ENCODE results near the gene RARA.

The RARA gene

DNA sequence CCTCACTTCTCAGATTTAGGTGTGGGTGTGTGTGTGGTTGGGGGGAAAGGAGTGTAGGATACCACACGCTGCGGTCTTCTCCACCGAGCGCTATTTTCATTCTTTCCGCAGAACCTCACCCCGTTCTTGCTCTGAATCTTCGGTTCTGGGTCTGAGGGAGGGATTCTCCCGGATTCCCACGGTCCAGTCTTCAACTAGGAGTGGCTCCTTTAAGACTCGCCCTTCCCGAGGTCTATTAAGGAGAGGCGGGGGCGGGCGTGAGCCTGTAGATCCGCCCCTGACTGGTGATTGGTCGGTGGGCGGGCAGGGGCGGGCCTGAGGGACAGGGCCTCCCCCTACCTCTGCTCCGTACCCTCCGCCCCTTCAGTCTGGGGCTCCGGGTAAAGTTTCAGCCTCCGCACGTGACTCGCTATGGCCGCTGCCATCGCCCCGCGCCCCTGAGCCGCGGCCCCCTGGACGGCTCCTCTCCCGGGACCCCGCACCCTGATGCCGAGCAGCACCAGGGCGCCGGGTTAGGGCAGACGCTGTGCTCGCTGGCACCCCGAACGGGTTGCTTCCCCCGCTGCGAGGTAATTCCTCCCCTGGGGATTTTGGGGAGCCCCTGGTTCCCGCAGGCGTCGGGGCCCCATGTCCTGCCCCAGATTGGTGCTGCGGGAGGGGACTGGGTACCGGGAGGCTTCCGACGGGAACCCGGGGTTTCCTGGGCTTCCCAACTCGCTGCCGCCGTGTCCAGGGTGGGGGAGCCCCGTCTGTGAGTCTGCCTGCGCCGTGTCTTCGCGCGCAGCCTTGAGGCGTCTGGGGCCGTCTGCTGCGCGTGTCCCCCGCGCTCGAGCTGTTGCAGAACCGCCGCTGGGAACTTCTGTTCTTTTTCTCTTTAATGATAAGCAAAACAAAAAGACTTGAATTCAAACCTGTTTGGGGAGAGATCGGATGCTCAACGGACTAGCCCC lies 9.2 kb downstream of the RARA start (continued):
- TF ChIP-seq, protein P1, sequence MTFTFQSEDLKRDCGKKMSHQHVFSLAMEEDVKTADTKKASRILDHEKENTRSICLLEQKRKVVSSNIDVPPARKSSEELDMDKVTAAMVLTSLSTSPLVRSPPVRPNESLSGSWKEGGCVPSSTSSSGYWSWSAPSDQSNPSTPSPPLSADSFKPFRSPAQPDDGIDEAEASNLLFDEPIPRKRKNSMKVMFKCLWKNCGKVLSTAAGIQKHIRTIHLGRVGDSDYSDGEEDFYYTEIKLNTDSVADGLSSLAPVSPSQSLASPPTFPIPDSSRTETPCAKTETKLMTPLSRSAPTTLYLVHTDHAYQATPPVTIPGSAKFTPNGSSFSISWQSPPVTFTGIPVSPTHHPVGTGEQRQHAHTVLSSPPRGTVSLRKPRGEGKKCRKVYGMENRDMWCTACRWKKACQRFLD (tag by site-specific recombination; IDR thresholded peaks at IDR 0.05): no peak
- TF ChIP-seq ZNF202 (tag by site-specific recombination; IDR thresholded peaks at IDR 0.05; ENCODE audit: borderline replicate concordance) (no peak), BCL11A (tag by site-specific recombination; IDR thresholded peaks at IDR 0.05; ENCODE audit: low read depth) (no peak), ZNF555 (tag by site-specific recombination; conservative IDR thresholded peaks at IDR 0.05) (no peak), YY1 (tag by site-specific recombination; IDR thresholded peaks at IDR 0.05) (peak; percentile 89), ZNF585B (tag by site-specific recombination; IDR thresholded peaks at IDR 0.05) (no peak), ZNF571 (tag by site-specific recombination; IDR thresholded peaks at IDR 0.05) (no peak), ZNF175 (tag by site-specific recombination; IDR thresholded peaks at IDR 0.05) (no peak), ZBTB1 (tag by site-specific recombination; IDR thresholded peaks at IDR 0.05) (no peak), ZBTB8A (tag by site-specific recombination; IDR thresholded peaks at IDR 0.05) (0 out of 2 replicates have a peak, but pooled peaks have one; percentile 24), ZNF324 (tag by site-specific recombination; IDR thresholded peaks at IDR 0.05) (peak; percentile 47; the same call in 1 of the 2 replicates), ZNF792 (tag by site-specific recombination; IDR thresholded peaks at IDR 0.05) (no peak), ZNF48 (tag by site-specific recombination; IDR thresholded peaks at IDR 0.05) (no peak), ZFP41 (tag by site-specific recombination; IDR thresholded peaks at IDR 0.05; ENCODE audit: borderline replicate concordance) (no peak), HOXD13 (CRISPR knock-in tag; IDR thresholded peaks at IDR 0.05; ENCODE audit: borderline replicate concordance) (no peak), BCL11B (tag by site-specific recombination; IDR thresholded peaks at IDR 0.05; ENCODE audit: low read depth) (0 out of 2 replicates have a peak, but pooled peaks have one; percentile 39), ZEB2 (tag by site-specific recombination; IDR thresholded peaks at IDR 0.05) (peak; percentile 48), ZNF621 (tag by site-specific recombination; IDR thresholded peaks at IDR 0.05) (no peak), ZNF677 (tag by site-specific recombination; IDR thresholded peaks at IDR 0.05) (no peak), MYNN (tag by site-specific recombination; IDR thresholded peaks at IDR 0.05; ENCODE audit: borderline replicate concordance) (no peak), SALL2 (tag by site-specific recombination; IDR thresholded peaks at IDR 0.05; ENCODE audit: borderline replicate concordance) (no peak), ZNF133 (tag by site-specific recombination; IDR thresholded peaks at IDR 0.05) (no peak), ZNF843 (tag by site-specific recombination; IDR thresholded peaks at IDR 0.05) (no peak), RBAK (tag by site-specific recombination; IDR thresholded peaks at IDR 0.05) (no peak), ZFP69B (tag by site-specific recombination; IDR thresholded peaks at IDR 0.05) (no peak), KLF9 (tag by site-specific recombination; IDR thresholded peaks at IDR 0.05; ENCODE audit: low read depth) (0 out of 2 replicates have a peak, but pooled peaks have one; percentile 58), REST (tag by site-specific recombination; IDR thresholded peaks at IDR 0.05) (no peak), ZNF2 (tag by site-specific recombination; IDR thresholded peaks at IDR 0.05) (no peak; the same call in 1 of the 2 replicates)
- TF ChIP-seq, protein P2, sequence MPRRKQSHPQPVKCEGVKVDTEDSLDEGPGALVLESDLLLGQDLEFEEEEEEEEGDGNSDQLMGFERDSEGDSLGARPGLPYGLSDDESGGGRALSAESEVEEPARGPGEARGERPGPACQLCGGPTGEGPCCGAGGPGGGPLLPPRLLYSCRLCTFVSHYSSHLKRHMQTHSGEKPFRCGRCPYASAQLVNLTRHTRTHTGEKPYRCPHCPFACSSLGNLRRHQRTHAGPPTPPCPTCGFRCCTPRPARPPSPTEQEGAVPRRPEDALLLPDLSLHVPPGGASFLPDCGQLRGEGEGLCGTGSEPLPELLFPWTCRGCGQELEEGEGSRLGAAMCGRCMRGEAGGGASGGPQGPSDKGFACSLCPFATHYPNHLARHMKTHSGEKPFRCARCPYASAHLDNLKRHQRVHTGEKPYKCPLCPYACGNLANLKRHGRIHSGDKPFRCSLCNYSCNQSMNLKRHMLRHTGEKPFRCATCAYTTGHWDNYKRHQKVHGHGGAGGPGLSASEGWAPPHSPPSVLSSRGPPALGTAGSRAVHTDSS (tag by site-specific recombination; IDR thresholded peaks at IDR 0.05): no peak
- TF ChIP-seq, protein P3, sequence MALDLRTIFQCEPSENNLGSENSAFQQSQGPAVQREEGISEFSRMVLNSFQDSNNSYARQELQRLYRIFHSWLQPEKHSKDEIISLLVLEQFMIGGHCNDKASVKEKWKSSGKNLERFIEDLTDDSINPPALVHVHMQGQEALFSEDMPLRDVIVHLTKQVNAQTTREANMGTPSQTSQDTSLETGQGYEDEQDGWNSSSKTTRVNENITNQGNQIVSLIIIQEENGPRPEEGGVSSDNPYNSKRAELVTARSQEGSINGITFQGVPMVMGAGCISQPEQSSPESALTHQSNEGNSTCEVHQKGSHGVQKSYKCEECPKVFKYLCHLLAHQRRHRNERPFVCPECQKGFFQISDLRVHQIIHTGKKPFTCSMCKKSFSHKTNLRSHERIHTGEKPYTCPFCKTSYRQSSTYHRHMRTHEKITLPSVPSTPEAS (tag by site-specific recombination; IDR thresholded peaks at IDR 0.05): no peak
- TF ChIP-seq, protein P4, sequence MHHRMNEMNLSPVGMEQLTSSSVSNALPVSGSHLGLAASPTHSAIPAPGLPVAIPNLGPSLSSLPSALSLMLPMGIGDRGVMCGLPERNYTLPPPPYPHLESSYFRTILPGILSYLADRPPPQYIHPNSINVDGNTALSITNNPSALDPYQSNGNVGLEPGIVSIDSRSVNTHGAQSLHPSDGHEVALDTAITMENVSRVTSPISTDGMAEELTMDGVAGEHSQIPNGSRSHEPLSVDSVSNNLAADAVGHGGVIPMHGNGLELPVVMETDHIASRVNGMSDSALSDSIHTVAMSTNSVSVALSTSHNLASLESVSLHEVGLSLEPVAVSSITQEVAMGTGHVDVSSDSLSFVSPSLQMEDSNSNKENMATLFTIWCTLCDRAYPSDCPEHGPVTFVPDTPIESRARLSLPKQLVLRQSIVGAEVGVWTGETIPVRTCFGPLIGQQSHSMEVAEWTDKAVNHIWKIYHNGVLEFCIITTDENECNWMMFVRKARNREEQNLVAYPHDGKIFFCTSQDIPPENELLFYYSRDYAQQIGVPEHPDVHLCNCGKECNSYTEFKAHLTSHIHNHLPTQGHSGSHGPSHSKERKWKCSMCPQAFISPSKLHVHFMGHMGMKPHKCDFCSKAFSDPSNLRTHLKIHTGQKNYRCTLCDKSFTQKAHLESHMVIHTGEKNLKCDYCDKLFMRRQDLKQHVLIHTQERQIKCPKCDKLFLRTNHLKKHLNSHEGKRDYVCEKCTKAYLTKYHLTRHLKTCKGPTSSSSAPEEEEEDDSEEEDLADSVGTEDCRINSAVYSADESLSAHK (tag by site-specific recombination; IDR thresholded peaks at IDR 0.05): no peak
